K562 (cell line): Measurements from ENCODE around the gene LENG8. TPM values are rescaled to one million over a fixed set of nuclear protein-coding genes. Genes with fewer than 3 reads are reported as not detected.
"Not testable (repeated sequence)": the region's sequence is repeated elsewhere in the genome, so short reads cannot be mapped to it uniquely, and the experiment has no call there.

Experiments
- ATAC-seq: fragments of 200-7000 bp; cut with Tn5 transposase; 3 replicates; pipeline ENCODE4 v1.9.1; 2020; ENCODE audit warnings: moderate library complexity
- BruUV-seq: library from RNA; stranded (reverse); fragments of 400-500 nt; replicated peaks from 2 replicates; lab custom pipeline; 2021; lab: Mats Ljungman, UMichigan
- CTCF ChIA-PET: fragments of 300-600 bp; formaldehyde crosslinking; extraction: SDS; loops from one replicate; lab custom pipeline; 2021; ENCODE audit warnings: low intra/inter-chr PET ratio; lab: Yijun Ruan, JAX
- POLR2A ChIA-PET: fragments of 300-600, 350-650 bp; sonication (Branson Sonifier 250); formaldehyde crosslinking; extraction: SDS; loops from one replicate; lab custom pipeline; 2021; ENCODE audit warnings: antibody characterized with exemption, inconsistent platforms; lab: Yijun Ruan, JAX
- DNase-seq, 4 experiments: peaks; one replicate each; pipeline versions ENCODE4 v3.0.0 to v3.0.0-alpha.2; 2011 to 2018; ENCODE audit warnings: low spot score in 3 of 4, mixed read lengths in 3 of 4; ENCODE audit errors: extremely low read depth in 1 of 4
- FAIRE-seq: peaks from 2 replicates; lab custom pipeline; 2011; peaks lifted over from hg19 to GRCh38; lab: Jason Lieb, UNC
- H2AFZ ChIP-seq: 2 replicates; pipeline ENCODE4 v1.6.0; 2011; ENCODE audit warnings: low read depth, low read length, control low read depth, inconsistent platforms
- H3K27ac ChIP-seq: fragments of 200-600 bp; 3 replicates; pipeline ENCODE4 v1.8.0; 2011; ENCODE audit warnings: low read depth, mild to moderate bottlenecking, control low read depth, inconsistent platforms, low read length, moderate library complexity, mixed read lengths; ENCODE audit errors: extremely low read depth
- H3K27me3 ChIP-seq, 2 experiments: fragments of 300-600 bp in 1 of 2; 2 replicates in 1 of 2; 3 replicates in 1 of 2; pipeline versions ENCODE4 v1.6.0 to v1.8.0; 2011; ENCODE audit warnings: inconsistent platforms in 2 of 2, low read length in 2 of 2, mild to moderate bottlenecking in 1 of 2, mixed read lengths in 1 of 2, moderate library complexity in 1 of 2; ENCODE audit not compliant: control insufficient read depth in 2 of 2, insufficient read depth in 2 of 2
- H3K36me3 ChIP-seq: fragments of 300-600 bp; 3 replicates; pipeline ENCODE4 v1.8.0; 2011; ENCODE audit warnings: mild to moderate bottlenecking, low read length, inconsistent platforms; ENCODE audit not compliant: control insufficient read depth, insufficient read depth
- H3K4me1 ChIP-seq, 2 experiments: fragments of 200-600 bp in 1 of 2; replicated peaks in 1 of 2; 2 replicates in 1 of 2; 3 replicates in 1 of 2; pipeline versions ENCODE4 v1.5.1 to v1.8.0; 2011; ENCODE audit warnings: inconsistent platforms in 2 of 2, low read length in 2 of 2, mild to moderate bottlenecking in 1 of 2, mixed read lengths in 1 of 2, moderate library complexity in 1 of 2; ENCODE audit not compliant: control insufficient read depth in 2 of 2, insufficient read depth in 2 of 2
- H3K4me2 ChIP-seq: 2 replicates; pipeline ENCODE4 v1.6.1; 2011; ENCODE audit warnings: low read length, control low read depth, inconsistent platforms, mixed read lengths; ENCODE audit not compliant: insufficient read depth
- H3K4me3 ChIP-seq: fragments of 200-600 bp; sonication (generic), shearing (Covaris generic); 2 replicates; pipeline ENCODE4 v1.5.1; 2016; ENCODE audit warnings: control low read depth, inconsistent platforms
- H3K79me2 ChIP-seq: fragments of 200-600 bp; 3 replicates; pipeline ENCODE4 v1.8.0; 2011; ENCODE audit warnings: low read length, inconsistent platforms; ENCODE audit not compliant: control insufficient read depth, insufficient read depth
- H3K9ac ChIP-seq, 2 experiments: 2 replicates each; pipeline versions ENCODE4 v1.6.0 to v1.6.1; 2011; ENCODE audit warnings: low read depth in 2 of 2, low read length in 2 of 2, control low read depth in 1 of 2, inconsistent platforms in 1 of 2, mild to moderate bottlenecking in 1 of 2, mixed read lengths in 1 of 2; ENCODE audit not compliant: insufficient read depth in 1 of 2
- H3K9me1 ChIP-seq: one replicate; pipeline ENCODE4 v1.6.0; 2011; ENCODE audit warnings: inconsistent platforms, mild to moderate bottlenecking, low read length, moderate library complexity; ENCODE audit not compliant: control insufficient read depth, insufficient read depth
- H3K9me3 ChIP-seq: replicated peaks from 2 replicates; pipeline ENCODE4 v1.5.1; 2011; ENCODE audit warnings: low read depth, low read length, inconsistent platforms; ENCODE audit not compliant: control insufficient read depth, insufficient read depth
- H4K20me1 ChIP-seq: replicated peaks from 2 replicates; pipeline ENCODE4 v1.6.1; 2011; ENCODE audit warnings: low read length, inconsistent platforms, mixed read lengths; ENCODE audit not compliant: control insufficient read depth, insufficient read depth
- ATF7 ChIP-seq: fragments of 450-650 bp; IDR thresholded peaks from 2 replicates; pipeline ENCODE4 v1.7.1; 2014; ENCODE audit warnings: mild to moderate bottlenecking, moderate library complexity
- CBFA2T3 ChIP-seq: fragments of 450-650 bp; IDR thresholded peaks from 2 replicates; pipeline ENCODE4 v1.6.1; 2017
- HDAC3 ChIP-seq: fragments of 450-650 bp; IDR thresholded peaks from 2 replicates; pipeline ENCODE4 v1.6.1; 2018; ENCODE audit warnings: borderline replicate concordance, mild to moderate bottlenecking, moderate library complexity; ENCODE audit not compliant: partially characterized antibody
- HMBOX1 ChIP-seq: sonication (generic); IDR thresholded peaks from 2 replicates; pipeline ENCODE4 v1.6.1; 2016
- HMG20B ChIP-seq: fragments of 250-450 bp; sonication (Bioruptor Pico); IDR thresholded peaks from 2 replicates; pipeline ENCODE4 v1.5.0; 2021; ENCODE audit warnings: mild to moderate bottlenecking
- NONO ChIP-seq, 2 experiments: fragments of 200-400 bp in 1 of 2; fragments of 450-650 bp in 1 of 2; formaldehyde crosslinking in 1 of 2; IDR thresholded peaks; 2 replicates each; pipeline ENCODE4 v1.6.1; 2017; ENCODE audit warnings: low read depth in 2 of 2, mild to moderate bottlenecking in 2 of 2, moderate library complexity in 2 of 2, low read length in 1 of 2
- RBM34 ChIP-seq: fragments of 200-400 bp; formaldehyde crosslinking; IDR thresholded peaks from 2 replicates; pipeline ENCODE4 v1.6.1; 2018; ENCODE audit warnings: low read length, borderline replicate concordance; ENCODE audit not compliant: insufficient read depth
- SPI1 ChIP-seq: IDR thresholded peaks from 2 replicates; pipeline ENCODE4 v1.6.1; 2011; ENCODE audit warnings: low read depth, low read length, control low read depth, borderline replicate concordance
- SREBF1 ChIP-seq: fragments of 150-350 bp; IDR thresholded peaks from 2 replicates; pipeline ENCODE4 v1.6.1; 2014; ENCODE audit warnings: antibody characterized with exemption, low read depth, low read length, borderline replicate concordance
- STAT5A ChIP-seq: IDR thresholded peaks from 2 replicates; pipeline ENCODE4 v1.6.1; 2012; ENCODE audit warnings: low read length, inconsistent platforms, borderline replicate concordance
- ZC3H11A ChIP-seq: IDR thresholded peaks from 2 replicates; pipeline ENCODE4 v1.6.1; 2012; ENCODE audit warnings: low read depth, low read length, improper control_type of control experiment
- ZNF444 ChIP-seq: fragments of 250-450 bp; sonication (Bioruptor Pico); IDR thresholded peaks from 2 replicates; pipeline ENCODE4 v1.4.0; 2020; ENCODE audit warnings: mild to moderate bottlenecking, moderate library complexity
- WGBS: fragments of 100-300 bp; shearing (Covaris generic); methylation state at CpG from one replicate; pipeline ENCODE4 v1.1.6; 2016; ENCODE audit warnings: low coverage, mixed read lengths; ENCODE audit not compliant: insufficient coverage; ENCODE audit errors: missing lambda C conversion rate; 5-methylcytosine and 5-hydroxymethylcytosine counted together
- in situ Hi-C: fragments of 300-500 bp; cut with MboI; formaldehyde crosslinking; loops from 4 replicates; pipeline ENCODE4 v1.15.0; 2018; ENCODE audit warnings: inconsistent platforms, mixed read lengths
- intact Hi-C: fragments of 100-400 bp; cut with micrococcal nuclease; formaldehyde crosslinking; loops from 2 replicates; pipeline ENCODE4 v1.14.2; 2022
- polyA plus RNA-seq, 8 experiments: library from polyadenylated mRNA; depleted of rRNA in 4 of 8; stranded (reverse) in 5 of 8; unstranded in 3 of 8; fragments of >200 nt; fragmentation: Nextera tagmentation in 2 of 8; fragmentation: Illumina TruSeq in 1 of 8; extraction: Ambion mirVana in 2 of 8; extraction: Trizol in 1 of 8; gene quantifications; 2 replicates each; pipeline versions ENCODE4 v1.2.1 to v1.2.3, GENCODE V29; 2011 to 2014; ENCODE audit warnings: inconsistent platforms in 1 of 8, missing spikeins in 1 of 8
- total RNA-seq, 7 experiments: library from RNA; depleted of rRNA in 6 of 7; stranded (reverse); fragments of >200 nt in 6 of 7; fragmentation: Illumina TruSeq in 2 of 7; extraction: Trizol in 2 of 7; gene quantifications; 2 replicates each; pipeline versions ENCODE4 v1.2.1 to v1.2.3, GENCODE V29; 2011 to 2021; ENCODE audit warnings: low replicate concordance in 1 of 7

LENG8 gene
- total and polyA plus RNA-seq, 9 of the 15 experiments (the other 6 are each of a cell fraction or from before 2014, with no cell fraction given): 0.74 to 146 (median 28.1) TPM

GRCh38 chr19:54506079-54506478, 57.1 kb downstream of the LENG8 start:
- H3K9me1 ChIP-seq: no peaks in the 10 kb centered on the region
- 1% methylated on average over 10 of the region's 10 CpGs for WGBS
- H2AFZ ChIP-seq: no peak overlapping the region
- H3K79me2 ChIP-seq: no peaks in the 10 kb centered on the region
- no peak overlapping the region for H3K4me3 ChIP-seq
- H3K9ac ChIP-seq: no peak overlapping the region
- POLR2A ChIA-PET: interaction anchor here (0.6 kb wide), 1 partner anchor 13 kb away, joined by 4 read pairs; no protein-coding TSS in a partner anchor
- no peaks in the 10 kb centered on the region for H3K4me1 ChIP-seq
- DNase-seq: no peak
- peaks cover 12 to 33% of the 10 kb centered on the region in 2 experiments for H3K27me3 ChIP-seq
- intact Hi-C loops: no loop called here
- TF ChIP-seq SPI1: no peak
- TF ChIP-seq HMBOX1: no peak
- TF ChIP-seq ZNF444: no peak
- TF ChIP-seq ATF7: no peak
- no peak for TF ChIP-seq SREBF1
- no peak for TF ChIP-seq ZC3H11A
- no peak for TF ChIP-seq RBM34
- no peak for TF ChIP-seq NONO (IDR thresholded peaks at IDR 0.05; ENCODE audit: low read depth in 2 of 2, low read length in 1 of 2)
- TF ChIP-seq CBFA2T3: no peak
- no peak for TF ChIP-seq STAT5A
- TF ChIP-seq HMG20B (CRISPR knock-in tag): no peak
- TF ChIP-seq HDAC3: no peak
- TF ChIP-seq, all 486 proteins: peak for 0
- no peak overlapping the region for H3K4me2 ChIP-seq
- no TSS peak for BruUV-seq
- H3K36me3 ChIP-seq: no peaks in the 10 kb centered on the region
- CTCF ChIA-PET: no interaction called here
- no peak overlapping the region for H3K27ac ChIP-seq
- ATAC-seq: no peak
- in situ Hi-C loops: loop anchor here (5.0 kb wide), 1 partner anchor 144 kb away; the partner anchor contains the start of gene LAIR1
- FAIRE-seq: no peak
- H4K20me1 ChIP-seq: no peaks in the 10 kb centered on the region; the same call in 1 of the 2 replicates
- no peaks in the 10 kb centered on the region for H3K9me3 ChIP-seq

- peaks cover 14 to 37% of the 10 kb centered on the region in 2 experiments for H3K27me3 ChIP-seq
- H3K36me3 ChIP-seq, FAIRE-seq, BruUV-seq, H3K79me2 ChIP-seq, intact Hi-C loops, H3K27ac ChIP-seq, CTCF ChIA-PET, H3K4me2 ChIP-seq, POLR2A ChIA-PET, H3K4me1 ChIP-seq, H3K9me1 ChIP-seq, H3K9ac ChIP-seq, H4K20me1 ChIP-seq, H3K9me3 ChIP-seq, H2AFZ ChIP-seq, DNase-seq, H3K4me3 ChIP-seq, ATAC-seq: not testable (repeated sequence)
- in situ Hi-C loops: loop anchor here (5.0 kb wide), 1 partner anchor 145 kb away; the partner anchor contains the start of gene LAIR1
- WGBS: 2% methylated on average over 7 of the region's 15 CpGs
Measured at GRCh38 chr19:54507038-54507717, 58.2 kb downstream of the LENG8 start.
